ENCODE results near the gene ATP6V1A. TPM values are rescaled to one million over a fixed set of nuclear protein-coding genes. Genes with fewer than 3 reads are reported as not detected.

Gene ATP6V1A
- total and polyA plus RNA-seq, 2 donors (not counting 1 experiment from before 2014, with no cell fraction given): 7.6 to 44.3 TPM

DNA sequence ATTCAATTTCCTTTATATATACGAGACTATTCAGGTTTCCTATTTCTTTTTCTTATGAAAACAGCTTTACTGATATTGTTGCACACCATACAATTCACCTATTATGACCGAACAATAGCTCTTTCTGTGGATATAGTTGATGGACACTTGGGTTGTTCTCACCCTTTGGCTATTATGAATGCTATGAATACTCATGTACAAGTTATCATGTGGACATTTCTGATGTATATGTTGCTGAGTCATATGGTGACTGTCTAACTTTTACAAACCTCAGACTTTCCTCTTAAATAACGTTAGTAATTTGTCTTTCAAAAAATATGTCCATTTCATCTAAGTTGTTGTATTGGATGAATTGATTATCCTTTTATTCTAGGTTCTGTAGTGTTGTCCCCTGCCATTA is 34.7 kb upstream of the ATP6V1A start:
- TF ChIP-seq CTCF (IDR thresholded peaks at IDR 0.05) (no peak), EZH2 (IDR thresholded peaks at IDR 0.05; ENCODE audit: borderline replicate concordance, insufficient read depth, low read depth, low read length, poor library complexity, severe bottlenecking) (no peak)

GRCh38 chr3:113714702-113715101 is 32.1 kb upstream of the ATP6V1A start:
- no peaks in the 10 kb centered on the region for H3K4me1 ChIP-seq (ENCODE audit: control insufficient read depth in 2 of 2, insufficient read depth in 2 of 2, low read length in 2 of 2)
- no peak overlapping the region for H2AFZ ChIP-seq (ENCODE audit: insufficient read depth, low read depth, low read length, poor library complexity, severe bottlenecking)
- H3K4me3 ChIP-seq (ENCODE audit: control extremely low read depth in 1 of 5, extremely low read depth in 1 of 5, insufficient read depth in 1 of 5, low read depth in 2 of 5, low read length in 4 of 5): no peak overlapping the region
- no peak for DNase-seq
- intact Hi-C loops (cut with micrococcal nuclease): no loop called here
- H3K9ac ChIP-seq (ENCODE audit: low read length): no peak overlapping the region
- Mint-ChIP-seq H3K9me3 (ENCODE audit: insufficient read depth) (no peaks in the 10 kb centered on the region), H3K4me3 (no peak overlapping the region), H3K4me1 (no peaks in the 10 kb centered on the region), H3K27me3 (no peaks in the 10 kb centered on the region), H3K27ac (no peak overlapping the region)
- WGBS (ENCODE audit: insufficient coverage): no CpG with 5 or more reads among the region's 1 CpG
- ChIA-PET CTCF (interaction anchor here (0.6 to 1.4 kb wide), 3 partner anchors 16 to 1132 kb away, joined by 3 to 5 read pairs (median 4); no protein-coding TSS in a partner anchor), POLR2A (no interaction called here)
- no peaks in the 10 kb centered on the region for H3K79me2 ChIP-seq (ENCODE audit: control insufficient read depth, insufficient read depth, low read length)
- no peak overlapping the region for H3K4me2 ChIP-seq (replicated peaks; ENCODE audit: low read depth, low read length, poor library complexity, severe bottlenecking)
- H3K27me3 ChIP-seq (replicated peaks in 1 of 4; ENCODE audit: control extremely low read depth in 1 of 4, control insufficient read depth in 3 of 4, insufficient read depth in 4 of 4, low read length in 3 of 4): no peaks in the 10 kb centered on the region
- H3K36me3 ChIP-seq (replicated peaks in 1 of 2; ENCODE audit: control extremely low read depth in 1 of 2, control insufficient read depth in 1 of 2, extremely low read depth in 1 of 2, insufficient read depth in 2 of 2, low read length in 1 of 2): peaks cover 5 to 8% of the 10 kb centered on the region in 2 experiments
- H3K27ac ChIP-seq (ENCODE audit: low read length in 2 of 2): no peak overlapping the region
- no peaks in the 10 kb centered on the region for H4K20me1 ChIP-seq (ENCODE audit: control insufficient read depth, insufficient read depth, low read length, poor library complexity, severe bottlenecking)
- ATAC-seq (ENCODE audit: low read depth): no peak
- TF ChIP-seq EZH2 (IDR thresholded peaks at IDR 0.05; ENCODE audit: borderline replicate concordance, insufficient read depth, low read depth, low read length, poor library complexity, severe bottlenecking) (no peak), CTCF (IDR thresholded peaks at IDR 0.05) (no peak)
- no peaks in the 10 kb centered on the region for H3K9me3 ChIP-seq (ENCODE audit: control extremely low read depth in 1 of 3, control insufficient read depth in 2 of 3, insufficient read depth in 1 of 3, low read length in 2 of 3)

More for the DNA sequence above, 34.7 kb upstream of the ATP6V1A start:
- Histone ChIP-seq H2AFZ (ENCODE audit: insufficient read depth, low read depth, low read length, poor library complexity, severe bottlenecking) (no peak overlapping the region), H3K9ac (ENCODE audit: low read length) (no peak overlapping the region), H4K20me1 (ENCODE audit: control insufficient read depth, insufficient read depth, low read length, poor library complexity, severe bottlenecking) (no peaks in the 10 kb centered on the region), H3K4me1 (ENCODE audit: control insufficient read depth in 2 of 2, insufficient read depth in 2 of 2, low read length in 2 of 2) (no peaks in the 10 kb centered on the region), H3K4me3 (ENCODE audit: control extremely low read depth in 1 of 5, extremely low read depth in 1 of 5, insufficient read depth in 1 of 5, low read depth in 2 of 5, low read length in 4 of 5) (no peak overlapping the region), H3K4me2 (replicated peaks; ENCODE audit: low read depth, low read length, poor library complexity, severe bottlenecking) (no peak overlapping the region), H3K9me3 (ENCODE audit: control extremely low read depth in 1 of 3, control insufficient read depth in 2 of 3, insufficient read depth in 1 of 3, low read length in 2 of 3) (no peaks in the 10 kb centered on the region), H3K36me3 (replicated peaks in 1 of 2; ENCODE audit: control extremely low read depth in 1 of 2, control insufficient read depth in 1 of 2, extremely low read depth in 1 of 2, insufficient read depth in 2 of 2, low read length in 1 of 2) (peaks cover 0 to 2% of the 10 kb centered on the region in 2 experiments), H3K79me2 (ENCODE audit: control insufficient read depth, insufficient read depth, low read length) (no peaks in the 10 kb centered on the region), H3K27ac (ENCODE audit: low read length in 2 of 2) (no peak overlapping the region), H3K27me3 (replicated peaks in 1 of 4; ENCODE audit: control extremely low read depth in 1 of 4, control insufficient read depth in 3 of 4, insufficient read depth in 4 of 4, low read length in 3 of 4) (no peaks in the 10 kb centered on the region)
- CTCF ChIA-PET: interaction anchor here (0.6 to 2.4 kb wide), 5 partner anchors 17 to 135 kb away, joined by 3 to 9 read pairs (median 3); no protein-coding TSS in a partner anchor
- no peak for DNase-seq
- H3K4me1 Mint-ChIP-seq: no peaks in the 10 kb centered on the region
- peaks cover 3% of the 10 kb centered on the region for H3K27me3 Mint-ChIP-seq
- no peak for ATAC-seq (ENCODE audit: low read depth)
- intact Hi-C loops (cut with micrococcal nuclease): no loop called here
- H3K27ac Mint-ChIP-seq: no peak overlapping the region
- no peaks in the 10 kb centered on the region for H3K9me3 Mint-ChIP-seq (ENCODE audit: insufficient read depth)
- H3K4me3 Mint-ChIP-seq: no peak overlapping the region
- WGBS (ENCODE audit: insufficient coverage): no CpG with 5 or more reads among the region's 3 CpGs
- POLR2A ChIA-PET: no interaction called here
